Erythroblast (primary cell): ENCODE data around the gene PKN1.

Experiments used
- DNase-seq, 2 experiments: peaks; one replicate each; lab custom pipeline; 2025; lab: John Stamatoyannopoulos, UW
- GATA1 ChIP-seq: IDR thresholded peaks from 2 replicates; pipeline ENCODE4 v1.6.1; 2011; ENCODE audit warnings: low read depth, mild to moderate bottlenecking, control low read depth, low read length, moderate library complexity
- POLR2A ChIP-seq: IDR thresholded peaks from 2 replicates; pipeline ENCODE4 v1.6.1; 2011; ENCODE audit warnings: mild to moderate bottlenecking, low read length

Gene PKN1

GRCh38 chr19:14519245-14519859 lies 86.2 kb downstream of the PKN1 start:
- TF ChIP-seq POLR2A, result no peak
- TF ChIP-seq GATA1, result no peak
- no peak for DNase-seq

GRCh38 chr19:14519860-14520407 lies 86.8 kb downstream of the PKN1 start:
- DNase-seq, result no peak
- no peak for TF ChIP-seq POLR2A
- no peak for TF ChIP-seq GATA1

- no peak for DNase-seq
- TF ChIP-seq GATA1 (no peak), POLR2A (no peak)
Measured at GRCh38 chr19:14520543-14520942, 87.4 kb downstream of the PKN1 start.
